GM23338 (cell line): ENCODE measurements around the gene SLC2A11. TPM values are rescaled to one million over a fixed set of nuclear protein-coding genes. Genes with fewer than 3 reads are reported as not detected.

Source experiments
- ATAC-seq: fragments of 200-7000 bp; cut with Tn5 transposase; 3 replicates; pipeline ENCODE4 v1.9.1; 2020
- DNase-seq: peaks from one replicate; pipeline ENCODE4 v3.0.0-alpha.2; 2015; ENCODE audit warnings: low spot score
- H2AFZ ChIP-seq: fragments of 200-600 bp; sonication (generic); 2 replicates; pipeline ENCODE4 v1.8.0; 2016; ENCODE audit warnings: antibody characterized with exemption, mild to moderate bottlenecking, moderate library complexity
- H3F3A ChIP-seq: fragments of 200-600 bp; sonication (generic); replicated peaks from 2 replicates; pipeline ENCODE4 v1.8.0; 2017; ENCODE audit warnings: antibody characterized with exemption, mixed run types, low read depth
- H3K27ac ChIP-seq: fragments of 200-600 bp; sonication (generic); 2 replicates; pipeline ENCODE4 v1.6.1; 2016; ENCODE audit warnings: low read depth
- H3K27me3 ChIP-seq: fragments of 200-600 bp; sonication (generic); 2 replicates; pipeline ENCODE4 v1.8.0; 2016; ENCODE audit warnings: mild to moderate bottlenecking, mixed run types, moderate library complexity; ENCODE audit not compliant: insufficient read depth
- H3K36me3 ChIP-seq: fragments of 200-600 bp; sonication (generic); 2 replicates; pipeline ENCODE4 v1.8.0; 2016; ENCODE audit warnings: mild to moderate bottlenecking; ENCODE audit not compliant: insufficient read depth
- H3K4me1 ChIP-seq: fragments of 200-600 bp; sonication (generic); 2 replicates; pipeline ENCODE4 v1.8.0; 2016; ENCODE audit warnings: mild to moderate bottlenecking, moderate library complexity; ENCODE audit not compliant: insufficient read depth
- H3K4me2 ChIP-seq: fragments of 200-600 bp; sonication (generic); 2 replicates; pipeline ENCODE4 v1.7.1; 2017; ENCODE audit warnings: mixed run types
- H3K4me3 ChIP-seq: fragments of 200-600 bp; sonication (generic); 2 replicates; pipeline ENCODE4 v1.6.1; 2016; ENCODE audit warnings: mixed run types
- H3K79me2 ChIP-seq: fragments of 200-600 bp; sonication (generic); replicated peaks from 2 replicates; pipeline ENCODE4 v1.8.0; 2017; ENCODE audit warnings: mild to moderate bottlenecking; ENCODE audit not compliant: insufficient read depth
- H3K9me2 ChIP-seq: fragments of 200-600 bp; sonication (generic); 2 replicates; pipeline ENCODE4 v1.8.0; 2017; ENCODE audit not compliant: insufficient read depth
- H4K20me1 ChIP-seq: fragments of 200-600 bp; sonication (generic); replicated peaks from 2 replicates; pipeline ENCODE4 v1.8.0; 2017; ENCODE audit warnings: mild to moderate bottlenecking; ENCODE audit not compliant: insufficient read depth
- H3K27ac Mint-ChIP-seq: 2 replicates; pipeline ENCODE4 v1.8.0; 2020; ENCODE audit warnings: inconsistent platforms, mild to moderate bottlenecking, moderate library complexity, mixed read lengths
- H3K27me3 Mint-ChIP-seq: 3 replicates; pipeline ENCODE4 v1.8.0; 2022; ENCODE audit warnings: low read depth, mild to moderate bottlenecking, moderate library complexity, mixed read lengths, inconsistent platforms; ENCODE audit not compliant: insufficient read depth, poor library complexity
- H3K36me3 Mint-ChIP-seq: 3 replicates; pipeline ENCODE4 v1.8.0; 2021; ENCODE audit warnings: low read depth, mild to moderate bottlenecking, inconsistent platforms, moderate library complexity, mixed read lengths
- H3K4me1 Mint-ChIP-seq: 3 replicates; pipeline ENCODE4 v1.8.0; 2020; ENCODE audit warnings: mild to moderate bottlenecking, inconsistent platforms, mixed read lengths
- H3K4me3 Mint-ChIP-seq: 3 replicates; pipeline ENCODE4 v1.8.0; 2021; ENCODE audit warnings: moderate library complexity, mild to moderate bottlenecking, inconsistent platforms, mixed read lengths
- H3K9me3 Mint-ChIP-seq: 3 replicates; pipeline ENCODE4 v1.8.0; 2020; ENCODE audit warnings: moderate library complexity, mild to moderate bottlenecking, inconsistent platforms, mixed read lengths
- CREB1 ChIP-seq: fragments of 250-450 bp; sonication (Bioruptor Pico); IDR thresholded peaks from 2 replicates; pipeline ENCODE4 v1.5.0; 2020; ENCODE audit warnings: low read depth, mild to moderate bottlenecking, moderate library complexity
- CTCF ChIP-seq, 2 experiments: fragments of 200-600 bp in 1 of 2; sonication (generic) in 1 of 2; conservative IDR thresholded peaks; 2 replicates each; pipeline versions ENCODE4 v1.5.1 to v1.6.1; 2016 to 2017; ENCODE audit warnings: antibody characterized with exemption in 2 of 2, low read depth in 2 of 2, mild to moderate bottlenecking in 2 of 2, moderate library complexity in 1 of 2
- ZNF462 ChIP-seq: fragments of 250-450 bp; sonication (Bioruptor Pico); IDR thresholded peaks from 2 replicates; pipeline ENCODE4 v1.5.0; 2020; ENCODE audit warnings: mild to moderate bottlenecking, moderate library complexity
- polyA plus RNA-seq: library from polyadenylated mRNA; unstranded; fragments of >200 nt; fragmentation: Nextera tagmentation; extraction: Ambion mirVana; gene quantifications from 2 replicates; pipeline ENCODE4 v1.2.1, GENCODE V29; 2016
- total RNA-seq: library from RNA; depleted of rRNA; stranded (reverse); fragments of >200 nt; shearing (Covaris generic); gene quantifications from 2 replicates; pipeline ENCODE4 v1.2.3, GENCODE V29; 2014
- TF ChIP-seq, protein P1 (sequence below): IDR thresholded peaks from one replicate; pipeline ENCODE4 v1.6.1; 2018; ENCODE audit warnings: antibody characterized with exemption; ENCODE audit not compliant: unreplicated experiment

The SLC2A11 gene
- total and polyA plus RNA-seq, 2 experiments from 2014 or later, result 7.1 to 21.8 TPM

GRCh38 chr22:23849009-23850006, 8.4 kb upstream of the SLC2A11 start:
- H3K9me2 ChIP-seq, result no peaks in the 10 kb centered on the region
- Mint-ChIP-seq H3K4me3 (no peak overlapping the region), H3K27ac (no peak overlapping the region), H3K9me3 (no peaks in the 10 kb centered on the region), H3K36me3 (no peaks in the 10 kb centered on the region), H3K27me3 (peaks cover 31% of the 10 kb centered on the region), H3K4me1 (peaks cover 32% of the 10 kb centered on the region)
- H3K27me3 ChIP-seq, result no peaks in the 10 kb centered on the region
- peak; percentile 91 for DNase-seq
- H3K4me3 ChIP-seq, result peak overlapping the region; percentile 26; the same call in 1 of the 2 replicates
- TF ChIP-seq CTCF (conservative IDR thresholded peaks at IDR 0.05; ENCODE audit: low read depth in 2 of 2), result peak; percentile 81 to 94
- peak; percentile 62 for TF ChIP-seq CREB1
- TF ChIP-seq, protein P1, sequence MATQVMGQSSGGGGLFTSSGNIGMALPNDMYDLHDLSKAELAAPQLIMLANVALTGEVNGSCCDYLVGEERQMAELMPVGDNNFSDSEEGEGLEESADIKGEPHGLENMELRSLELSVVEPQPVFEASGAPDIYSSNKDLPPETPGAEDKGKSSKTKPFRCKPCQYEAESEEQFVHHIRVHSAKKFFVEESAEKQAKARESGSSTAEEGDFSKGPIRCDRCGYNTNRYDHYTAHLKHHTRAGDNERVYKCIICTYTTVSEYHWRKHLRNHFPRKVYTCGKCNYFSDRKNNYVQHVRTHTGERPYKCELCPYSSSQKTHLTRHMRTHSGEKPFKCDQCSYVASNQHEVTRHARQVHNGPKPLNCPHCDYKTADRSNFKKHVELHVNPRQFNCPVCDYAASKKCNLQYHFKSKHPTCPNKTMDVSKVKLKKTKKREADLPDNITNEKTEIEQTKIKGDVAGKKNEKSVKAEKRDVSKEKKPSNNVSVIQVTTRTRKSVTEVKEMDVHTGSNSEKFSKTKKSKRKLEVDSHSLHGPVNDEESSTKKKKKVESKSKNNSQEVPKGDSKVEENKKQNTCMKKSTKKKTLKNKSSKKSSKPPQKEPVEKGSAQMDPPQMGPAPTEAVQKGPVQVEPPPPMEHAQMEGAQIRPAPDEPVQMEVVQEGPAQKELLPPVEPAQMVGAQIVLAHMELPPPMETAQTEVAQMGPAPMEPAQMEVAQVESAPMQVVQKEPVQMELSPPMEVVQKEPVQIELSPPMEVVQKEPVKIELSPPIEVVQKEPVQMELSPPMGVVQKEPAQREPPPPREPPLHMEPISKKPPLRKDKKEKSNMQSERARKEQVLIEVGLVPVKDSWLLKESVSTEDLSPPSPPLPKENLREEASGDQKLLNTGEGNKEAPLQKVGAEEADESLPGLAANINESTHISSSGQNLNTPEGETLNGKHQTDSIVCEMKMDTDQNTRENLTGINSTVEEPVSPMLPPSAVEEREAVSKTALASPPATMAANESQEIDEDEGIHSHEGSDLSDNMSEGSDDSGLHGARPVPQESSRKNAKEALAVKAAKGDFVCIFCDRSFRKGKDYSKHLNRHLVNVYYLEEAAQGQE, result no peak
- peaks cover 15% of the 10 kb centered on the region; the same call in 1 of the 2 replicates for H3F3A ChIP-seq
- H3K27ac ChIP-seq, result no peak overlapping the region
- no peaks in the 10 kb centered on the region for H4K20me1 ChIP-seq
- no peaks in the 10 kb centered on the region for H3K79me2 ChIP-seq
- H3K36me3 ChIP-seq, result no peaks in the 10 kb centered on the region
- peaks cover 24% of the 10 kb centered on the region for H3K4me1 ChIP-seq
- H2AFZ ChIP-seq, result peak overlapping the region; percentile 95
- H3K4me2 ChIP-seq, result peak overlapping the region; percentile 68
- ATAC-seq, result peak; percentile 85

- H3K9me2 ChIP-seq, result no peaks in the 10 kb centered on the region
- no peak overlapping the region for H3K27ac ChIP-seq
- H3F3A ChIP-seq, result peaks cover 15% of the 10 kb centered on the region; the same call in 1 of the 2 replicates
- H3K79me2 ChIP-seq, result no peaks in the 10 kb centered on the region
- Mint-ChIP-seq H3K27me3 (peaks cover 29% of the 10 kb centered on the region), H3K4me3 (no peak overlapping the region), H3K4me1 (peaks cover 32% of the 10 kb centered on the region), H3K9me3 (no peaks in the 10 kb centered on the region), H3K27ac (no peak overlapping the region), H3K36me3 (no peaks in the 10 kb centered on the region)
- no peak for ATAC-seq
- peaks cover 24% of the 10 kb centered on the region for H3K4me1 ChIP-seq
- H3K27me3 ChIP-seq, result no peaks in the 10 kb centered on the region
- H3K36me3 ChIP-seq, result no peaks in the 10 kb centered on the region
- H3K4me2 ChIP-seq, result no peak overlapping the region
- H4K20me1 ChIP-seq, result no peaks in the 10 kb centered on the region
- no peak overlapping the region for H3K4me3 ChIP-seq
- DNase-seq, result no peak
- peak overlapping the region; percentile 28; the same call in 1 of the 2 replicates for H2AFZ ChIP-seq
- TF ChIP-seq CTCF (conservative IDR thresholded peaks at IDR 0.05; ENCODE audit: low read depth in 2 of 2) (no peak), ZNF462 (CRISPR knock-in tag) (no peak)
These were observed 7.5 kb upstream of the SLC2A11 start for GRCh38 chr22:23850136-23850611.
